ENCODE results near the gene GTPBP4.

DNA sequence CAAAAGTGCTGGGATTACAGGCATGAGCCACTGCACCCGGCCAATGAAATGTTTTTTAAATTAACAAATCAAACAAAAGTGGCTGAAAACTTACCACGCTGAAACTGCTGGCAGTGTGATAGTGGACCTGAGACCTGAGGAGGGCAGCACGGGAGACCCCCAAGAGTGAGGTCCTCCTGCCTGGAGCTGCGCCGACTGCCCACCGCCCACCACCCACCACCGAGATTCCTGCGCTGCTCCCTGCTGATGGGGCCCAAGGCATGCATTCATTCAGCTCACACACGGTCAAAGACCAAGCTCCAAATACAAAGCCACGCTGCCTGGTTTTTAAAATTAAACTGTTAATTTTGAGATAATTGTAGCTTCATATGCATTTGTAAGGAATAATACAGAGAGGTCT lies 40.4 kb upstream of the GTPBP4 start:
- TF ChIP-seq, protein P1, sequence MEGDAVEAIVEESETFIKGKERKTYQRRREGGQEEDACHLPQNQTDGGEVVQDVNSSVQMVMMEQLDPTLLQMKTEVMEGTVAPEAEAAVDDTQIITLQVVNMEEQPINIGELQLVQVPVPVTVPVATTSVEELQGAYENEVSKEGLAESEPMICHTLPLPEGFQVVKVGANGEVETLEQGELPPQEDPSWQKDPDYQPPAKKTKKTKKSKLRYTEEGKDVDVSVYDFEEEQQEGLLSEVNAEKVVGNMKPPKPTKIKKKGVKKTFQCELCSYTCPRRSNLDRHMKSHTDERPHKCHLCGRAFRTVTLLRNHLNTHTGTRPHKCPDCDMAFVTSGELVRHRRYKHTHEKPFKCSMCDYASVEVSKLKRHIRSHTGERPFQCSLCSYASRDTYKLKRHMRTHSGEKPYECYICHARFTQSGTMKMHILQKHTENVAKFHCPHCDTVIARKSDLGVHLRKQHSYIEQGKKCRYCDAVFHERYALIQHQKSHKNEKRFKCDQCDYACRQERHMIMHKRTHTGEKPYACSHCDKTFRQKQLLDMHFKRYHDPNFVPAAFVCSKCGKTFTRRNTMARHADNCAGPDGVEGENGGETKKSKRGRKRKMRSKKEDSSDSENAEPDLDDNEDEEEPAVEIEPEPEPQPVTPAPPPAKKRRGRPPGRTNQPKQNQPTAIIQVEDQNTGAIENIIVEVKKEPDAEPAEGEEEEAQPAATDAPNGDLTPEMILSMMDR (IDR thresholded peaks at IDR 0.05): no peak
- TF ChIP-seq, protein P2, sequence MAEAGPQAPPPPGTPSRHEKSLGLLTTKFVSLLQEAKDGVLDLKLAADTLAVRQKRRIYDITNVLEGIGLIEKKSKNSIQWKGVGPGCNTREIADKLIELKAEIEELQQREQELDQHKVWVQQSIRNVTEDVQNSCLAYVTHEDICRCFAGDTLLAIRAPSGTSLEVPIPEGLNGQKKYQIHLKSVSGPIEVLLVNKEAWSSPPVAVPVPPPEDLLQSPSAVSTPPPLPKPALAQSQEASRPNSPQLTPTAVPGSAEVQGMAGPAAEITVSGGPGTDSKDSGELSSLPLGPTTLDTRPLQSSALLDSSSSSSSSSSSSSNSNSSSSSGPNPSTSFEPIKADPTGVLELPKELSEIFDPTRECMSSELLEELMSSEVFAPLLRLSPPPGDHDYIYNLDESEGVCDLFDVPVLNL (CRISPR knock-in tag; IDR thresholded peaks at IDR 0.05; ENCODE audit: borderline replicate concordance, low read depth): no peak
- no peak for TF ChIP-seq CBFB (CRISPR knock-in tag; IDR thresholded peaks at IDR 0.05; ENCODE audit: low read depth)
- no peak for TF ChIP-seq NR2C2 (CRISPR knock-in tag; IDR thresholded peaks at IDR 0.05)
- TF ChIP-seq ZNF232 (CRISPR knock-in tag; IDR thresholded peaks at IDR 0.05): no peak
- no peak for TF ChIP-seq ELF4 (CRISPR knock-in tag; IDR thresholded peaks at IDR 0.05; ENCODE audit: low read depth)

Data from WTC11 (cell line).